ENCODE data around the gene GPR62.
"Not testable (repeated sequence)": the region's sequence is repeated elsewhere in the genome, so short reads cannot be mapped to it uniquely, and the experiment has no call there.

DNA sequence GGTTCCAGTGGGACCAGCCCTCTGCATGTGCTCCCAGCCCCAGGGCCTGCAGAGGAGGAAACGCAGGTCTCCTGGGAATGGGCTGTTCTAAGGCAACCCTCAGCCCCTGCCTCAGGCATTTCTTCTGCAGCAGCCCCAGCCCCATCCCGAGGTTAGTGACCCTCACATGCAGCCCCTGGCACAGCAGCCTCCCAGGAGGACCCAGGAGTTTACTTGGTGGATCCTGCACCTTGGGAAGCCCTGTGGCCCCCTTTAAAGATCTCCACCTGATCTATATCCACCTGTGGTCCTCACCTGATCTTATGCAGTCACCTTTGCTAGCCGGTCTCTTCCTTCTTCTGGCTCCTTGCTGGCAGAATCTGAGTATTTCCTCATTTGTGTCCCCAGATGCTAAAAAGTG, 26.2 kb upstream of the GPR62 start:
- TF ChIP-seq, protein P1, sequence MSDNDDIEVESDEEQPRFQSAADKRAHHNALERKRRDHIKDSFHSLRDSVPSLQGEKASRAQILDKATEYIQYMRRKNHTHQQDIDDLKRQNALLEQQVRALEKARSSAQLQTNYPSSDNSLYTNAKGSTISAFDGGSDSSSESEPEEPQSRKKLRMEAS (IDR thresholded peaks at IDR 0.05; ENCODE audit: low read depth) = not testable (repeated sequence)
- not testable (repeated sequence) for TF ChIP-seq YY1 (IDR thresholded peaks at IDR 0.05; ENCODE audit: low read depth); RXRA (IDR thresholded peaks at IDR 0.05; ENCODE audit: borderline replicate concordance, low read depth); SMC3 (IDR thresholded peaks at IDR 0.05; ENCODE audit: low read depth, low read length); GABPA (IDR thresholded peaks at IDR 0.05; ENCODE audit: low read depth); TAF1 (IDR thresholded peaks at IDR 0.05; ENCODE audit: borderline replicate concordance, low read depth, low read length); MXI1 (IDR thresholded peaks at IDR 0.05; ENCODE audit: low read depth, low read length); POLR2AphosphoS5 (IDR thresholded peaks at IDR 0.05; ENCODE audit: low read depth, low read length)
- TF ChIP-seq, protein P2, sequence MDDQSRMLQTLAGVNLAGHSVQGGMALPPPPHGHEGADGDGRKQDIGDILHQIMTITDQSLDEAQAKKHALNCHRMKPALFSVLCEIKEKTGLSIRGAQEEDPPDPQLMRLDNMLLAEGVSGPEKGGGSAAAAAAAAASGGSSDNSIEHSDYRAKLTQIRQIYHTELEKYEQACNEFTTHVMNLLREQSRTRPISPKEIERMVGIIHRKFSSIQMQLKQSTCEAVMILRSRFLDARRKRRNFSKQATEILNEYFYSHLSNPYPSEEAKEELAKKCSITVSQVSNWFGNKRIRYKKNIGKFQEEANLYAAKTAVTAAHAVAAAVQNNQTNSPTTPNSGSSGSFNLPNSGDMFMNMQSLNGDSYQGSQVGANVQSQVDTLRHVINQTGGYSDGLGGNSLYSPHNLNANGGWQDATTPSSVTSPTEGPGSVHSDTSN (IDR thresholded peaks at IDR 0.05) = not testable (repeated sequence)
- TF ChIP-seq, protein P3, sequence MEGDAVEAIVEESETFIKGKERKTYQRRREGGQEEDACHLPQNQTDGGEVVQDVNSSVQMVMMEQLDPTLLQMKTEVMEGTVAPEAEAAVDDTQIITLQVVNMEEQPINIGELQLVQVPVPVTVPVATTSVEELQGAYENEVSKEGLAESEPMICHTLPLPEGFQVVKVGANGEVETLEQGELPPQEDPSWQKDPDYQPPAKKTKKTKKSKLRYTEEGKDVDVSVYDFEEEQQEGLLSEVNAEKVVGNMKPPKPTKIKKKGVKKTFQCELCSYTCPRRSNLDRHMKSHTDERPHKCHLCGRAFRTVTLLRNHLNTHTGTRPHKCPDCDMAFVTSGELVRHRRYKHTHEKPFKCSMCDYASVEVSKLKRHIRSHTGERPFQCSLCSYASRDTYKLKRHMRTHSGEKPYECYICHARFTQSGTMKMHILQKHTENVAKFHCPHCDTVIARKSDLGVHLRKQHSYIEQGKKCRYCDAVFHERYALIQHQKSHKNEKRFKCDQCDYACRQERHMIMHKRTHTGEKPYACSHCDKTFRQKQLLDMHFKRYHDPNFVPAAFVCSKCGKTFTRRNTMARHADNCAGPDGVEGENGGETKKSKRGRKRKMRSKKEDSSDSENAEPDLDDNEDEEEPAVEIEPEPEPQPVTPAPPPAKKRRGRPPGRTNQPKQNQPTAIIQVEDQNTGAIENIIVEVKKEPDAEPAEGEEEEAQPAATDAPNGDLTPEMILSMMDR (IDR thresholded peaks at IDR 0.05) = not testable (repeated sequence)
